ENCODE data around the gene ZNF579. TPM values are rescaled to one million over a fixed set of nuclear protein-coding genes. Genes with fewer than 3 reads are reported as not detected.

Gene ZNF579
- total RNA-seq, 1 donor from 2014 or later, result 58.0 TPM

DNA sequence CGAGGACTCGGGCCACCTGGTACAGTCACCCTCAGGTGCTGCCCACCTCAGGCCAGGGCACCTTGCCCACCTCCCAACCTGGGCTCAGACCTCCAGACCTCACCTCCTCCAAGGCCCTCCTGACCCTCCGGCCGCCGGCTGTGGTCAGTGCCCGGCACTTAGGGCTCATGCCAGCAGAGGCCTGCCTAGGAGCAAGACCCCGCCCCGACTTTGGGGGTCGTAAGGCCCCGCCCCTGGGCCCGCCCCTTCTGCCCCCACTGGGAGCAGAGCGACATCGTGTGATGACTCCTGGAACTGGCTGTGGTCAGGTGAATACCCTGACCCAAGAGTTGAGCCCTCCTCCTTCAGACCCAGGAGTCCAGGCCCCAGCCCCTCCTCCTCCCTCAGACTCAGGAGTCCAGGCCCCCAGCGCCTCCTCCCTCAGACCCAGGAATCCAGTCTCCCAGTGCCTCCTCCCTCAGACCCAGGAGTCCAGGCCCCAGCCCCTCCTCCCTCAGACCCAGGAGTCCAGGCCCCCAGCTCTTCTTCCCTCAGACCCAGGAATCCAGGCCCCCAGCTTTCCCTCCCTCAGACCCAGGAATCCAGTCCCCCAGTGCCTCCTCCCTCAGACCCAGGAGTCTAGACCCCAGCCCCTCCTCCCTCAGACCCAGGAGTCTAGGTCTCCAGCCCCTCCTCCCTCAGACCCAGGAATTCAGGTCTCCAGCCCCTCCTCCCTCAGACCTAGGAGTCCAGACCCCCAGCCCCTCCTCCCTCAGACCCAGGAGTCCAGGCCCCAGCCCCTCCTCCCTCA lies 43.5 kb downstream of the ZNF579 start, which contains the start of gene SBK2:
TSS of gene SBK2 (minus strand) at position 183 of the 790 bp plus-strand sequence. CDS start 839 bp downstream, outside the sequence.
- H3K27ac ChIP-seq (ENCODE audit: low read depth, low read length), result no peak within 1 kb of the TSS
- peak within 1 kb of the TSS; percentile 31 for H3K9ac ChIP-seq (ENCODE audit: low read length)
- H3K4me3 Mint-ChIP-seq (ENCODE audit: unreplicated experiment), result no peak within 1 kb of the TSS

DNA sequence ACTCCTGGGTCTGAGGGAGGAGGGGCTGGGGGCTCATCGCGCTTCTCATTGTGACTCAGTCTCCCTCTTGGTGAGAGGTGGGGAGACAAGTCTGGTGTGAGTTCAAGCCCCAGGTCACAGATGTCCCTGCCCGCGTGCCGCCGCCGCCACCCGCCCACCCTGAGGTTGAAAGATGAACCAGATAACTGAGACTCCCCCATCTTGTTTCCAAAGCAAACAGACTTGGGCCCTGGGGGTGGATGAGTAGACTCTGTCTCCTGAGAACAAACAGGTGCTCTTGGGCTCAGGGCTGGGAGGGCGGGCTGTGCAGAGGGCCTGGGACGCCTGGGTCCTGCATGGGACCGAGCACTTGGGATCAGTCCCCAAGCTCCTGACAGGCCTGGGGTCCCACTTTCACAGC lies 44.3 kb downstream of the ZNF579 start:
- Mint-ChIP-seq H3K27me3 (ENCODE audit: low read depth, unreplicated experiment) (peaks cover 5% of the 10 kb centered on the region), H3K27ac (ENCODE audit: unreplicated experiment) (no peak overlapping the region), H3K4me1 (ENCODE audit: low read depth, unreplicated experiment) (peaks cover 2% of the 10 kb centered on the region), H3K4me3 (ENCODE audit: unreplicated experiment) (no peak overlapping the region), H3K9me3 (ENCODE audit: unreplicated experiment) (no peaks in the 10 kb centered on the region), H3K36me3 (ENCODE audit: low read depth, unreplicated experiment) (no peaks in the 10 kb centered on the region)
- H3K4me2 ChIP-seq (ENCODE audit: low read length), result no peak overlapping the region
- no peak for TF ChIP-seq CTCF (IDR thresholded peaks at IDR 0.05; ENCODE audit: insufficient read depth, low read depth, low read length)
- TF ChIP-seq EZH2 (IDR thresholded peaks at IDR 0.05; ENCODE audit: insufficient read depth, low read length), result no peak
- FAIRE-seq (no peak), DNase-seq (ENCODE audit: low read depth) (no peak)
- no peaks in the 10 kb centered on the region for H3K27me3 ChIP-seq (ENCODE audit: insufficient read depth, low read length)
- H3K4me1 ChIP-seq (ENCODE audit: insufficient read depth, low read length), result no peaks in the 10 kb centered on the region
- no peaks in the 10 kb centered on the region for H3K79me2 ChIP-seq (ENCODE audit: insufficient read depth, low read length)
- H2AFZ ChIP-seq (ENCODE audit: low read depth, low read length), result no peak overlapping the region
- H4K20me1 ChIP-seq (ENCODE audit: insufficient read depth, low read length), result no peaks in the 10 kb centered on the region
- no peak overlapping the region for H3K9ac ChIP-seq (ENCODE audit: low read length)
- no peak overlapping the region for H3K4me3 ChIP-seq (ENCODE audit: insufficient read depth, low read depth, low read length)
- no peaks in the 10 kb centered on the region for H3K36me3 ChIP-seq (ENCODE audit: insufficient read depth, low read length)
- H3K27ac ChIP-seq (ENCODE audit: low read depth, low read length), result no peak overlapping the region
- no peaks in the 10 kb centered on the region for H3K9me3 ChIP-seq (ENCODE audit: insufficient read depth, low read depth, low read length)

More for the DNA sequence above, 43.5 kb downstream of the ZNF579 start, which contains the start of gene SBK2:
- Mint-ChIP-seq H3K27me3 (ENCODE audit: low read depth, unreplicated experiment) (peaks cover 5% of the 10 kb centered on the region), H3K36me3 (ENCODE audit: low read depth, unreplicated experiment) (no peaks in the 10 kb centered on the region), H3K4me1 (ENCODE audit: low read depth, unreplicated experiment) (peaks cover 2% of the 10 kb centered on the region), H3K27ac (ENCODE audit: unreplicated experiment) (peak within 1 kb of the TSS; percentile 80), H3K9me3 (ENCODE audit: unreplicated experiment) (peaks cover 2% of the 10 kb centered on the region)
- Histone ChIP-seq H4K20me1 (ENCODE audit: insufficient read depth, low read length) (no peaks in the 10 kb centered on the region), H2AFZ (ENCODE audit: low read depth, low read length) (no peak within 1 kb of the TSS), H3K9me3 (ENCODE audit: insufficient read depth, low read depth, low read length) (no peaks in the 10 kb centered on the region), H3K27me3 (ENCODE audit: insufficient read depth, low read length) (no peaks in the 10 kb centered on the region), H3K4me1 (ENCODE audit: insufficient read depth, low read length) (no peaks in the 10 kb centered on the region), H3K36me3 (ENCODE audit: insufficient read depth, low read length) (no peaks in the 10 kb centered on the region), H3K4me2 (ENCODE audit: low read length) (peak within 1 kb of the TSS; percentile 41), H3K79me2 (ENCODE audit: insufficient read depth, low read length) (no peaks in the 10 kb centered on the region), H3K4me3 (ENCODE audit: insufficient read depth, low read depth, low read length) (no peak within 1 kb of the TSS)
- TF ChIP-seq CTCF (IDR thresholded peaks at IDR 0.05; ENCODE audit: insufficient read depth, low read depth, low read length), result no peak
- FAIRE-seq, result no peak
- DNase-seq (ENCODE audit: low read depth), result no peak

DNA sequence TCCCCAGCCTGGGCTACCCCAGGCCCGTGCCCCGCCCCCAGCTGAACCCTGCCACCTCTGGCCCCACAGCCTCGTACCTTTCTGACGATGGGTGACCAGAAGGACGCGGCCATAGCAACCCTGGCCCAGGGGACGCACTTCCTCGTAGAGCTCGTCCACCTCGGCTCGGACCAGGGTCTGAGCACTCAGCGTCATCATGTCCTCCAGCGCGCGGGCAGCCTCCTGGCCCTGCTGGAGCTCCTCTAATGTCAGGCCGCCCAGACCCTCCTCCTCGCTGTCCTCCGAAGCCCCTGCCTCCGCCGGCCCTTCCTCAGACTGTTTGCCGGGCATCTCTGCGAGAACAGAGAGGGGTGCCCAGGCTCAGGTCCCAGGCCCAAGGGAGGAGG lies 44.7 kb downstream of the ZNF579 start:
- TF ChIP-seq CTCF (IDR thresholded peaks at IDR 0.05; ENCODE audit: insufficient read depth, low read depth, low read length), result no peak
- TF ChIP-seq EZH2 (IDR thresholded peaks at IDR 0.05; ENCODE audit: insufficient read depth, low read length), result no peak
- H3K27me3 ChIP-seq (ENCODE audit: insufficient read depth, low read length), result no peaks in the 10 kb centered on the region
- no peak overlapping the region for H3K4me3 Mint-ChIP-seq (ENCODE audit: unreplicated experiment)
- H3K27me3 Mint-ChIP-seq (ENCODE audit: low read depth, unreplicated experiment), result peaks cover 5% of the 10 kb centered on the region
- no peaks in the 10 kb centered on the region for H3K36me3 ChIP-seq (ENCODE audit: insufficient read depth, low read length)
- DNase-seq (ENCODE audit: low read depth) (no peak), FAIRE-seq (no peak)
- no peaks in the 10 kb centered on the region for H3K4me1 ChIP-seq (ENCODE audit: insufficient read depth, low read length)
- H3K79me2 ChIP-seq (ENCODE audit: insufficient read depth, low read length), result no peaks in the 10 kb centered on the region
- no peaks in the 10 kb centered on the region for H3K9me3 ChIP-seq (ENCODE audit: insufficient read depth, low read depth, low read length)
- no peak overlapping the region for H2AFZ ChIP-seq (ENCODE audit: low read depth, low read length)
- H3K27ac ChIP-seq (ENCODE audit: low read depth, low read length), result no peak overlapping the region
- no peak overlapping the region for H3K27ac Mint-ChIP-seq (ENCODE audit: unreplicated experiment)
- H3K4me2 ChIP-seq (ENCODE audit: low read length), result no peak overlapping the region
- no peaks in the 10 kb centered on the region for H3K9me3 Mint-ChIP-seq (ENCODE audit: unreplicated experiment)
- H3K9ac ChIP-seq (ENCODE audit: low read length), result no peak overlapping the region
- no peak overlapping the region for H3K4me3 ChIP-seq (ENCODE audit: insufficient read depth, low read depth, low read length)
- H3K4me1 Mint-ChIP-seq (ENCODE audit: low read depth, unreplicated experiment), result peaks cover 2% of the 10 kb centered on the region
- H4K20me1 ChIP-seq (ENCODE audit: insufficient read depth, low read length), result no peaks in the 10 kb centered on the region
- H3K36me3 Mint-ChIP-seq (ENCODE audit: low read depth, unreplicated experiment), result no peaks in the 10 kb centered on the region

All from astrocyte (in vitro differentiated cells and primary cell).